ENCODE data around the gene ZFPM1. TPM values are rescaled to one million over a fixed set of nuclear protein-coding genes. Genes with fewer than 3 reads are reported as not detected.

The ZFPM1 gene
- total RNA-seq, 2 donors from 2014 or later, result 18.1 to 21.5 TPM

GRCh38 chr16:88505405-88506082, 52.5 kb downstream of the ZFPM1 start:
- H3K27ac Mint-ChIP-seq, result no peak overlapping the region
- peak; percentile 79 for DNase-seq
- Histone ChIP-seq H3K4me1 (ENCODE audit: control insufficient read depth, insufficient read depth, low read length) (peaks cover 9% of the 10 kb centered on the region), H3K9ac (ENCODE audit: extremely low read depth, low read length, poor library complexity, severe bottlenecking) (no peak overlapping the region), H3K9me3 (ENCODE audit: control insufficient read depth, low read length) (no peaks in the 10 kb centered on the region), H3K27ac (ENCODE audit: low read depth, low read length) (peak overlapping the region; percentile 72), H3K27me3 (ENCODE audit: control insufficient read depth, insufficient read depth, low read length, poor library complexity, severe bottlenecking) (no peaks in the 10 kb centered on the region), H3K36me3 (ENCODE audit: control insufficient read depth, insufficient read depth, low read length) (no peaks in the 10 kb centered on the region), H3K4me3 (ENCODE audit: low read length) (no peak overlapping the region)
- WGBS, 2 experiments (ENCODE audit: insufficient coverage in 1 of 2, insufficient read length in 1 of 2), result 86 to 88% methylated on average over 14 to 22 of the region's 22 CpGs
- H3K36me3 Mint-ChIP-seq (ENCODE audit: low read depth), result no peaks in the 10 kb centered on the region
- TF ChIP-seq CTCF (conservative IDR thresholded peaks at IDR 0.05), result peak; percentile 59
- H3K27me3 Mint-ChIP-seq (ENCODE audit: insufficient read depth), result no peaks in the 10 kb centered on the region
- no peak overlapping the region for H3K4me3 Mint-ChIP-seq
- H3K9me3 Mint-ChIP-seq, result no peaks in the 10 kb centered on the region
- H3K4me1 Mint-ChIP-seq, result peaks cover 3% of the 10 kb centered on the region

GRCh38 chr16:88506723-88507122, 53.6 kb downstream of the ZFPM1 start:
- Mint-ChIP-seq H3K27me3 (ENCODE audit: insufficient read depth) (no peaks in the 10 kb centered on the region), H3K4me1 (peaks cover 3% of the 10 kb centered on the region), H3K4me3 (no peak overlapping the region), H3K36me3 (ENCODE audit: low read depth) (no peaks in the 10 kb centered on the region), H3K27ac (no peak overlapping the region), H3K9me3 (no peaks in the 10 kb centered on the region)
- DNase-seq, result no peak
- H3K27ac ChIP-seq (ENCODE audit: low read depth, low read length), result no peak overlapping the region
- no peak for TF ChIP-seq CTCF (conservative IDR thresholded peaks at IDR 0.05)
- 92 to 94% methylated on average over 21 of the region's 21 CpGs for WGBS, 2 experiments (ENCODE audit: insufficient coverage in 1 of 2, insufficient read length in 1 of 2)
- H3K36me3 ChIP-seq (ENCODE audit: control insufficient read depth, insufficient read depth, low read length), result no peaks in the 10 kb centered on the region
- no peak overlapping the region for H3K4me3 ChIP-seq (ENCODE audit: low read length)
- H3K4me1 ChIP-seq (ENCODE audit: control insufficient read depth, insufficient read depth, low read length), result peaks cover 9% of the 10 kb centered on the region
- H3K9ac ChIP-seq (ENCODE audit: extremely low read depth, low read length, poor library complexity, severe bottlenecking), result no peak overlapping the region
- H3K9me3 ChIP-seq (ENCODE audit: control insufficient read depth, low read length), result no peaks in the 10 kb centered on the region
- H3K27me3 ChIP-seq (ENCODE audit: control insufficient read depth, insufficient read depth, low read length, poor library complexity, severe bottlenecking), result no peaks in the 10 kb centered on the region

GRCh38 chr16:88507231-88507743, 54.2 kb downstream of the ZFPM1 start:
- no peak for DNase-seq
- Mint-ChIP-seq H3K36me3 (ENCODE audit: low read depth) (no peaks in the 10 kb centered on the region), H3K4me3 (no peak overlapping the region), H3K27me3 (ENCODE audit: insufficient read depth) (no peaks in the 10 kb centered on the region), H3K27ac (no peak overlapping the region), H3K4me1 (peaks cover 3% of the 10 kb centered on the region), H3K9me3 (no peaks in the 10 kb centered on the region)
- Histone ChIP-seq H3K27me3 (ENCODE audit: control insufficient read depth, insufficient read depth, low read length, poor library complexity, severe bottlenecking) (no peaks in the 10 kb centered on the region), H3K27ac (ENCODE audit: low read depth, low read length) (no peak overlapping the region), H3K4me1 (ENCODE audit: control insufficient read depth, insufficient read depth, low read length) (peaks cover 9% of the 10 kb centered on the region), H3K9ac (ENCODE audit: extremely low read depth, low read length, poor library complexity, severe bottlenecking) (no peak overlapping the region), H3K4me3 (ENCODE audit: low read length) (no peak overlapping the region), H3K36me3 (ENCODE audit: control insufficient read depth, insufficient read depth, low read length) (no peaks in the 10 kb centered on the region), H3K9me3 (ENCODE audit: control insufficient read depth, low read length) (no peaks in the 10 kb centered on the region)
- 93 to 100% methylated on average over 5 to 9 of the region's 9 CpGs for WGBS, 2 experiments (ENCODE audit: insufficient coverage in 1 of 2, insufficient read length in 1 of 2)
- no peak for TF ChIP-seq CTCF (conservative IDR thresholded peaks at IDR 0.05)
